ENCODE measurements around the gene AQP2.

Gene AQP2

GRCh38 chr12:49955899-49956662 is 5.5 kb downstream of the AQP2 start:
- DNase-seq (ENCODE audit: low spot score), result no peak

- no peak for DNase-seq (ENCODE audit: low spot score)
These were observed 6.4 kb downstream of the AQP2 start for GRCh38 chr12:49956663-49957569.

GRCh38 chr12:49957570-49957967 is 7.0 kb downstream of the AQP2 start:
- DNase-seq (ENCODE audit: low spot score), result no peak

GRCh38 chr12:49959685-49960473 is 9.3 kb downstream of the AQP2 start:
- DNase-seq (ENCODE audit: low spot score), result no peak

- DNase-seq (ENCODE audit: low spot score), result no peak
These were observed 10.1 kb downstream of the AQP2 start for GRCh38 chr12:49960474-49961110.

- no peak for DNase-seq (ENCODE audit: low spot score)
These were observed 10.8 kb downstream of the AQP2 start, which contains the start of gene AQP5 for GRCh38 chr12:49961111-49961922. Gene AQP5, plus strand, starts transcription at chr12:49961872. Its CDS starts 146 bp downstream, at chr12:49962018.

GRCh38 chr12:49961993-49962764 is 11.6 kb downstream of the AQP2 start:
- no peak for DNase-seq (ENCODE audit: low spot score)

- DNase-seq (ENCODE audit: low spot score), result no peak
These were observed 12.6 kb downstream of the AQP2 start for GRCh38 chr12:49962861-49963765.

- no peak for DNase-seq (ENCODE audit: low spot score)
These were observed 13.7 kb downstream of the AQP2 start for GRCh38 chr12:49963976-49964815.

GRCh38 chr12:49964849-49965624 is 14.5 kb downstream of the AQP2 start:
- DNase-seq (ENCODE audit: low spot score), result no peak

- no peak for DNase-seq (ENCODE audit: low spot score)
These were observed 15.3 kb downstream of the AQP2 start for GRCh38 chr12:49965836-49966235.

- DNase-seq (ENCODE audit: low spot score), result no peak
These were observed 16.0 kb downstream of the AQP2 start for GRCh38 chr12:49966511-49967041.

GRCh38 chr12:49967042-49967776 is 16.7 kb downstream of the AQP2 start:
- peak; percentile 90 for DNase-seq (ENCODE audit: low spot score)

GRCh38 chr12:49967777-49968250 is 17.3 kb downstream of the AQP2 start:
- no peak for DNase-seq (ENCODE audit: low spot score)

GRCh38 chr12:49968471-49968870 is 17.9 kb downstream of the AQP2 start:
- no peak for DNase-seq (ENCODE audit: low spot score)

- no peak for DNase-seq (ENCODE audit: low spot score)
These were observed 18.5 kb downstream of the AQP2 start for GRCh38 chr12:49969027-49969426.
